GM12878 (cell line): Measurements from ENCODE around the gene SYCP3. TPM values are rescaled to one million over a fixed set of nuclear protein-coding genes. Genes with fewer than 3 reads are reported as not detected.

Source experiments
- ATAC-seq: fragments of 200-7000 bp; cut with Tn5 transposase; 3 replicates; pipeline ENCODE4 v1.9.1; 2020; ENCODE audit warnings: mild to moderate bottlenecking, moderate library complexity
- BruUV-seq: library from RNA; stranded (reverse); fragments of 400-500 nt; replicated peaks from 2 replicates; lab custom pipeline; 2021; lab: Mats Ljungman, UMichigan
- CTCF ChIA-PET: fragments of 300-600 bp; sonication (Branson Sonifier 250); formaldehyde crosslinking; extraction: SDS; loops from one replicate; lab custom pipeline; 2021; ENCODE audit warnings: inconsistent platforms; lab: Yijun Ruan, JAX
- POLR2A ChIA-PET: fragments of 350-600 bp; formaldehyde crosslinking; extraction: SDS; loops from one replicate; lab custom pipeline; 2021; ENCODE audit warnings: inconsistent platforms; lab: Charles Lee
- RAD21 ChIA-PET: fragments of 300-600 bp; sonication (Branson Sonifier 250); formaldehyde crosslinking; loops from one replicate; lab custom pipeline; 2023; ENCODE audit warnings: antibody characterized with exemption; ENCODE audit not compliant: unreplicated experiment; lab: Charles Lee
- SMC1A ChIA-PET: fragments of 300-600 bp; sonication (Branson Sonifier 250); formaldehyde crosslinking; loops from one replicate; lab custom pipeline; 2023; ENCODE audit not compliant: unreplicated experiment, uncharacterized antibody; lab: Charles Lee
- DNase-seq: peaks from one replicate; pipeline ENCODE4 v3.0.0-alpha.2; 2011; ENCODE audit warnings: low read depth, low spot score
- FAIRE-seq: peaks from 3 replicates; lab custom pipeline; 2011; peaks lifted over from hg19 to GRCh38; lab: Jason Lieb, UNC
- H2AFZ ChIP-seq: 2 replicates; pipeline ENCODE4 v1.6.0; 2011; ENCODE audit warnings: low read depth, low read length, control low read depth; ENCODE audit not compliant: control insufficient read depth
- H3K27ac ChIP-seq: 2 replicates; pipeline ENCODE4 v1.5.1; 2011; ENCODE audit warnings: control low read depth; ENCODE audit not compliant: control insufficient read depth, insufficient read depth
- H3K27me3 ChIP-seq, 2 experiments: replicated peaks in 1 of 2; 2 replicates each; pipeline versions ENCODE4 v1.6.0 to v1.6.1; 2011; ENCODE audit warnings: low read length in 1 of 2; ENCODE audit not compliant: control insufficient read depth in 2 of 2, insufficient read depth in 2 of 2
- H3K36me3 ChIP-seq, 2 experiments: 2 replicates each; pipeline ENCODE4 v1.5.1; 2011; ENCODE audit warnings: low read length in 1 of 2; ENCODE audit not compliant: control insufficient read depth in 2 of 2, insufficient read depth in 2 of 2
- H3K4me1 ChIP-seq: 2 replicates; pipeline ENCODE4 v1.6.1; 2011; ENCODE audit warnings: mild to moderate bottlenecking, low read length, moderate library complexity, mixed read lengths; ENCODE audit not compliant: control insufficient read depth, insufficient read depth
- H3K4me2 ChIP-seq: 2 replicates; pipeline ENCODE4 v1.6.0; 2011; ENCODE audit warnings: control low read depth; ENCODE audit not compliant: control insufficient read depth, insufficient read depth
- H3K4me3 ChIP-seq: fragments of 200-600 bp; sonication (generic); 2 replicates; pipeline ENCODE4 v1.5.1; 2016
- H3K79me2 ChIP-seq: 2 replicates; pipeline ENCODE4 v1.6.0; 2011; ENCODE audit warnings: low read length; ENCODE audit not compliant: control insufficient read depth, insufficient read depth
- H3K9ac ChIP-seq: 2 replicates; pipeline ENCODE4 v1.8.0; 2011; ENCODE audit warnings: low read length, control low read depth, mixed read lengths; ENCODE audit not compliant: control insufficient read depth, insufficient read depth
- H3K9me3 ChIP-seq: replicated peaks from 3 replicates; pipeline ENCODE4 v1.5.1; 2011; ENCODE audit warnings: mild to moderate bottlenecking, low read length; ENCODE audit not compliant: control insufficient read depth, insufficient read depth
- H4K20me1 ChIP-seq: 2 replicates; pipeline ENCODE4 v1.6.0; 2011; ENCODE audit not compliant: control insufficient read depth, insufficient read depth
- BRCA1 ChIP-seq: IDR thresholded peaks from 2 replicates; pipeline ENCODE4 v1.6.1; 2011; ENCODE audit warnings: low read depth, low read length, improper control_type of control experiment
- CHD2 ChIP-seq: IDR thresholded peaks from 2 replicates; pipeline ENCODE4 v1.6.1; 2011; ENCODE audit warnings: low read depth, low read length, improper control_type of control experiment, borderline replicate concordance
- EGR1 ChIP-seq, 2 experiments: IDR thresholded peaks; 1 replicate in 1 of 2; 2 replicates in 1 of 2; pipeline ENCODE4 v1.6.1; 2011 to 2012; ENCODE audit warnings: low read depth in 2 of 2, low read length in 2 of 2, borderline replicate concordance in 1 of 2, mild to moderate bottlenecking in 1 of 2, moderate library complexity in 1 of 2
- ESRRA ChIP-seq: IDR thresholded peaks from 2 replicates; pipeline ENCODE4 v1.6.1; 2012; ENCODE audit warnings: mild to moderate bottlenecking, low read length, improper control_type of control experiment
- FOXM1 ChIP-seq: IDR thresholded peaks from 2 replicates; pipeline ENCODE4 v1.6.1; 2012; ENCODE audit warnings: low read depth, mild to moderate bottlenecking, inconsistent platforms, low read length, moderate library complexity
- HDAC6 ChIP-seq: fragments of 200-600 bp; sonication (generic); IDR thresholded peaks from one replicate; pipeline ENCODE4 v1.8.0; 2017; ENCODE audit warnings: antibody characterized with exemption; ENCODE audit not compliant: unreplicated experiment
- HSF1 ChIP-seq: fragments of 150-350 bp; IDR thresholded peaks from 2 replicates; pipeline ENCODE4 v1.6.1; 2014; ENCODE audit warnings: mild to moderate bottlenecking, low read depth, low read length
- MEF2B ChIP-seq: fragments of 450-650 bp; IDR thresholded peaks from 2 replicates; pipeline ENCODE4 v1.6.1; 2018; ENCODE audit warnings: mild to moderate bottlenecking, moderate library complexity; ENCODE audit not compliant: partially characterized antibody, poor library complexity, severe bottlenecking
- NFIC ChIP-seq: IDR thresholded peaks from 2 replicates; pipeline ENCODE4 v1.6.1; 2012; ENCODE audit warnings: low read depth, mild to moderate bottlenecking, inconsistent platforms, low read length, moderate library complexity
- NR2F1 ChIP-seq: fragments of 450-650 bp; conservative IDR thresholded peaks from 2 replicates; pipeline ENCODE4 v1.6.1; 2017; ENCODE audit warnings: mild to moderate bottlenecking
- POLR2AphosphoS2 ChIP-seq: IDR thresholded peaks from 2 replicates; pipeline ENCODE4 v1.6.1; 2011; ENCODE audit warnings: low read depth, mild to moderate bottlenecking, low read length, improper control_type of control experiment, moderate library complexity
- SPI1 ChIP-seq: IDR thresholded peaks from 2 replicates; pipeline ENCODE4 v1.6.1; 2011; ENCODE audit warnings: low read depth, mild to moderate bottlenecking, low read length, moderate library complexity, borderline replicate concordance; ENCODE audit not compliant: insufficient read depth
- TCF12 ChIP-seq: IDR thresholded peaks from 2 replicates; pipeline ENCODE4 v1.6.1; 2011; ENCODE audit warnings: low read depth, mild to moderate bottlenecking, low read length
- TCF3 ChIP-seq: IDR thresholded peaks from 2 replicates; pipeline ENCODE4 v1.6.1; 2012; ENCODE audit warnings: low read depth, mild to moderate bottlenecking, low read length, borderline replicate concordance; ENCODE audit not compliant: insufficient read depth
- ZNF207 ChIP-seq: fragments of 450-650 bp; IDR thresholded peaks from 2 replicates; pipeline ENCODE4 v1.6.1; 2014; ENCODE audit warnings: antibody characterized with exemption, mild to moderate bottlenecking, borderline replicate concordance
- ZNF217 ChIP-seq: fragments of 450-650 bp; IDR thresholded peaks from 2 replicates; pipeline ENCODE4 v1.6.1; 2017; ENCODE audit warnings: antibody characterized with exemption, mild to moderate bottlenecking
- ZNF24 ChIP-seq: fragments of 450-650 bp; IDR thresholded peaks from 2 replicates; pipeline ENCODE4 v1.6.1; 2017; ENCODE audit warnings: antibody characterized with exemption, mild to moderate bottlenecking
- in situ Hi-C: fragments of 300-500 bp; cut with MboI; formaldehyde crosslinking; loops from 9 replicates; pipeline ENCODE4 v1.14.3; 2018; ENCODE audit warnings: mixed read lengths
- intact Hi-C: fragments of 100-400 bp; cut with micrococcal nuclease; formaldehyde crosslinking; loops from one replicate; pipeline ENCODE4 v1.14.2; 2022; ENCODE audit not compliant: unreplicated experiment
- polyA plus RNA-seq, 11 experiments: library from polyadenylated mRNA; depleted of rRNA in 4 of 11; unstranded in 6 of 11; stranded (reverse) in 5 of 11; fragments of >200 nt; fragmentation: Nextera tagmentation in 4 of 11; fragmentation: Illumina TruSeq in 1 of 11; extraction: Ambion mirVana in 4 of 11; extraction: Trizol in 1 of 11; gene quantifications; 1 replicate in 1 of 11; 2 replicates in 10 of 11; pipeline versions ENCODE4 v1.2.1 to v1.2.3, GENCODE V29; 2011 to 2016; ENCODE audit warnings: inconsistent platforms in 2 of 11, missing spikeins in 2 of 11, low read depth in 1 of 11
- total RNA-seq, 4 experiments: library from RNA; depleted of rRNA in 3 of 4; stranded (reverse); fragments of >200 nt in 3 of 4; fragmentation: Illumina TruSeq in 1 of 4; extraction: Trizol in 1 of 4; gene quantifications; 2 replicates each; pipeline versions ENCODE4 v1.2.1 to v1.2.3, GENCODE V29; 2013 to 2021
- TF ChIP-seq, protein P1 (sequence below): IDR thresholded peaks from 2 replicates; pipeline ENCODE4 v1.6.1; 2012; ENCODE audit warnings: low read length, inconsistent platforms

Gene SYCP3
- total and polyA plus RNA-seq, 10 of the 15 experiments (the other 5 are each of a cell fraction or from before 2014, with no cell fraction given): 0.08 to 0.58 (median 0.21) TPM

DNA sequence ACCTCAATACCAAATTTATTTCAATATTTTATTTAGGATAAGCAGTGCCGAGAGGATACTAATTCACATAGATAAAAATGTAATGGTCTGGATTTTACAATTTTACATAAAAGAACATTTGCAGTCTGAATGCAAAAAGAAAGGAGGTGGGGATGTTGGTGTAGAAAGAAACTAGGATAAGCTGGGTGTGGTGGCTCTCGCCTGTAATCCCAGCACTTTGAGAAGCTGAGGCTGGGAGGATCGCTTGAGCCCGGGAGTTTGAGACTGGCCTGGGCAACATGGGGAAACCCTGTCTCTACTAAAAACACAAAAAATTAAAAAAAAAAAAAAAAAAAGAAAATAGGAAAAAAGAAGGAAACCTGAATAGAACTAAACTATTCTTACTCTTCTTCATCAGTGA lies 16.9 kb downstream of the SYCP3 start (continued):
- TF ChIP-seq ZNF207 (no peak), CHD2 (no peak)
- TF ChIP-seq, protein P1, sequence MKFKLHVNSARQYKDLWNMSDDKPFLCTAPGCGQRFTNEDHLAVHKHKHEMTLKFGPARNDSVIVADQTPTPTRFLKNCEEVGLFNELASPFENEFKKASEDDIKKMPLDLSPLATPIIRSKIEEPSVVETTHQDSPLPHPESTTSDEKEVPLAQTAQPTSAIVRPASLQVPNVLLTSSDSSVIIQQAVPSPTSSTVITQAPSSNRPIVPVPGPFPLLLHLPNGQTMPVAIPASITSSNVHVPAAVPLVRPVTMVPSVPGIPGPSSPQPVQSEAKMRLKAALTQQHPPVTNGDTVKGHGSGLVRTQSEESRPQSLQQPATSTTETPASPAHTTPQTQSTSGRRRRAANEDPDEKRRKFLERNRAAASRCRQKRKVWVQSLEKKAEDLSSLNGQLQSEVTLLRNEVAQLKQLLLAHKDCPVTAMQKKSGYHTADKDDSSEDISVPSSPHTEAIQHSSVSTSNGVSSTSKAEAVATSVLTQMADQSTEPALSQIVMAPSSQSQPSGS: no peak

DNA sequence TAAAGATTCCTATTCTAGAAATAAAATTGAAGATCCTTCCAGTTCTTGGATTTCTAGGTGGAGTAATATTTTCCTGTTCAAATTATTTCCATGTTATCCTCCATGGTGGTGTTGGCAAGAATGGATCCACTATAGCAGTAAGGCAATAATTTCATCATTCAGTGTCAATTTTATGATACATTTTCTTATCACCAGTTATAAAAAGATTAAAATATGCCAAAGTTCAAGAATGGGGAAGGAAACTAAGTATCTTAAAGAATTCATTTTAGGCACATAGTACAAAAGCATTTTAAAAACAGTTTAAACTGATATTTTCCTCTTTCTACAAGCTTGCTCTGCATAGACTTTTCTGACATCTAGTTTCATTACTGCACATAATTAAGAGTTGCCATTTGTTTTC lies 19.1 kb downstream of the SYCP3 start:
- Histone ChIP-seq H3K4me2 (no peak overlapping the region), H3K36me3 (no peaks in the 10 kb centered on the region; a peak in 1 of 4 replicates), H3K4me3 (no peak overlapping the region), H3K4me1 (no peaks in the 10 kb centered on the region), H2AFZ (no peak overlapping the region), H3K27me3 (no peaks in the 10 kb centered on the region), H3K9ac (no peak overlapping the region), H3K79me2 (no peaks in the 10 kb centered on the region), H3K27ac (no peak overlapping the region), H4K20me1 (no peaks in the 10 kb centered on the region), H3K9me3 (no peaks in the 10 kb centered on the region)
- in situ Hi-C loops (no loop called here), intact Hi-C loops (no loop called here)
- no peak for TF ChIP-seq ZNF217
- no peak for TF ChIP-seq NFIC
- no peak for TF ChIP-seq MEF2B
- no peak for TF ChIP-seq SPI1
- no peak for TF ChIP-seq TCF3
- TF ChIP-seq POLR2AphosphoS2: no peak
- no peak for TF ChIP-seq TCF12
- no peak for TF ChIP-seq NR2F1
- no peak for TF ChIP-seq HSF1
- TF ChIP-seq ZNF24: no peak
- no peak for TF ChIP-seq FOXM1
- no peak for TF ChIP-seq HDAC6
- no peak for TF ChIP-seq BRCA1
- TF ChIP-seq ESRRA: no peak
- TF ChIP-seq EGR1 (IDR thresholded peaks at IDR 0.05; ENCODE audit: borderline replicate concordance in 1 of 2, low read depth in 2 of 2, low read length in 2 of 2): no peak
- DNase-seq (no peak), FAIRE-seq (no peak), ATAC-seq (no peak)
- SMC1A ChIA-PET: interaction anchor here (1.0 to 1.3 kb wide), 2 partner anchors 12 to 20 kb away, joined by 3 to 5 read pairs; no protein-coding TSS in a partner anchor
- POLR2A ChIA-PET: no interaction called here
- CTCF ChIA-PET: interaction anchor here (1.3 kb wide), 1 partner anchor 12 kb away, joined by 3 read pairs; no protein-coding TSS in a partner anchor
- RAD21 ChIA-PET: no interaction called here
- BruUV-seq: no TSS peak
